ENCODE data around the gene BUB1B. TPM values are rescaled to one million over a fixed set of nuclear protein-coding genes. Genes with fewer than 3 reads are reported as not detected.

Gene BUB1B
- total RNA-seq, 1 experiment from 2014 or later, result 92.9 TPM

- Histone ChIP-seq H3K9me3 (ENCODE audit: control insufficient read depth in 1 of 2, insufficient read depth in 1 of 2, low read depth in 1 of 2, low read length in 2 of 2) (no peaks in the 10 kb centered on the region), H3K27ac (ENCODE audit: low read depth, low read length) (no peak overlapping the region), H3K9ac (ENCODE audit: low read length) (no peak overlapping the region), H3K36me3 (ENCODE audit: control insufficient read depth in 1 of 2, insufficient read depth in 2 of 2, low read length in 2 of 2) (peaks cover 0 to 3% of the 10 kb centered on the region in 2 experiments; a peak in 1 of 4 replicates), H3K4me1 (ENCODE audit: control insufficient read depth in 1 of 2, insufficient read depth in 2 of 2, low read length in 2 of 2) (peaks cover 17 to 23% of the 10 kb centered on the region in 2 experiments), H3K4me2 (ENCODE audit: low read length) (no peak overlapping the region), H3K4me3 (replicated peaks in 1 of 2; ENCODE audit: low read depth in 1 of 2, low read length in 2 of 2) (no peak overlapping the region), H2AFZ (ENCODE audit: low read depth, low read length, poor library complexity, severe bottlenecking) (no peak overlapping the region), H4K20me1 (ENCODE audit: insufficient read depth) (no peaks in the 10 kb centered on the region), H3K9me2 (ENCODE audit: insufficient read depth) (no peaks in the 10 kb centered on the region), H3K79me2 (ENCODE audit: insufficient read depth, low read length) (no peaks in the 10 kb centered on the region), H3K27me3 (ENCODE audit: insufficient read depth, low read length) (no peaks in the 10 kb centered on the region)
- no peak for ATAC-seq
- ChIA-PET RAD21 (ENCODE audit: low non-redundant PET in 1 of 2, low total read pairs in 2 of 2, uncharacterized antibody in 2 of 2, unreplicated experiment in 2 of 2) (no interaction called here), POLR2A (no interaction called here), CTCF (interaction anchor here (1.0 to 6.6 kb wide), 2 partner anchors 9 to 52 kb away, joined by 3 to 194 read pairs; no protein-coding TSS in a partner anchor)
- no peak for DNase-seq (ENCODE audit: low read depth, low spot score)
- intact Hi-C loops (cut with micrococcal nuclease), result loop anchor here (5.0 to 10.0 kb wide), 2 partner anchors 486 to 1563 kb away; partner anchors contain the start of gene FSIP1
- no TSS peak for BruUV-seq (replicated peaks)
- no peak for TF ChIP-seq POLR2A (IDR thresholded peaks at IDR 0.05; ENCODE audit: borderline replicate concordance, extremely low read depth, insufficient read depth, insufficient read length)
- TF ChIP-seq EZH2 (IDR thresholded peaks at IDR 0.05), result no peak
- TF ChIP-seq REST (IDR thresholded peaks at IDR 0.05; ENCODE audit: low read depth), result no peak
- TF ChIP-seq TCF7L2 (IDR thresholded peaks at IDR 0.05; ENCODE audit: borderline replicate concordance, extremely low read depth, insufficient read depth, insufficient read length), result no peak
- no peak for TF ChIP-seq ELF1 (IDR thresholded peaks at IDR 0.05; ENCODE audit: borderline replicate concordance, low read depth)
- no peak for TF ChIP-seq SP1 (IDR thresholded peaks at IDR 0.05; ENCODE audit: low read depth)
- no peak for TF ChIP-seq SIN3A (IDR thresholded peaks at IDR 0.05; ENCODE audit: low read depth)
- TF ChIP-seq ZFX (IDR thresholded peaks at IDR 0.05), result no peak
- no peak for TF ChIP-seq EZH2phosphoT487 (IDR thresholded peaks at IDR 0.05; ENCODE audit: borderline replicate concordance)
- no peak for TF ChIP-seq YY1 (IDR thresholded peaks at IDR 0.05; ENCODE audit: extremely low read depth, insufficient replicate concordance, low read depth, low read length)
Observed at GRCh38 chr15:40270246-40270995, 109.6 kb downstream of the BUB1B start.

Other genes starting within 250 kb of the BUB1B start
- gene GPR176, start 240.8 kb upstream of the BUB1B start, total RNA-seq (2021; ENCODE audit: unreplicated experiment), result 1.7 TPM
- gene EIF2AK4, start 227.0 kb upstream of the BUB1B start, total RNA-seq (2021; ENCODE audit: unreplicated experiment), result 42.8 TPM
- 168 TPM for gene SRP14, start 121.9 kb upstream of the BUB1B start, total RNA-seq (2021; ENCODE audit: unreplicated experiment)
- gene BMF, start 52.2 kb upstream of the BUB1B start, total RNA-seq (2021; ENCODE audit: unreplicated experiment), result 1.0 TPM
- 19.9 TPM for gene PAK6, start 78.0 kb downstream of the BUB1B start, total RNA-seq (2021; ENCODE audit: unreplicated experiment)
- gene ANKRD63, start 122.0 kb downstream of the BUB1B start, total RNA-seq (2021; ENCODE audit: unreplicated experiment), result 0.89 TPM
- gene PLCB2, start 146.9 kb downstream of the BUB1B start, total RNA-seq (2021; ENCODE audit: unreplicated experiment), result 2.8 TPM
- 8.8 TPM for gene INAFM2, start 162.6 kb downstream of the BUB1B start, total RNA-seq (2021; ENCODE audit: unreplicated experiment)
- gene CCDC9B, start 179.9 kb downstream of the BUB1B start, total RNA-seq (2021; ENCODE audit: unreplicated experiment), result 15.6 TPM
- 0.61 TPM for gene PHGR1, start 190.0 kb downstream of the BUB1B start, total RNA-seq (2021; ENCODE audit: unreplicated experiment)
- 3.3 TPM for gene DISP2, start 197.2 kb downstream of the BUB1B start, total RNA-seq (2021; ENCODE audit: unreplicated experiment)
- 84.1 TPM for gene KNSTRN, start 221.7 kb downstream of the BUB1B start, total RNA-seq (2021; ENCODE audit: unreplicated experiment)
- gene IVD, start 244.7 kb downstream of the BUB1B start, total RNA-seq (2021; ENCODE audit: unreplicated experiment), result 65.6 TPM

Measured in HCT116 (cell line).